Transverse colon (tissue), 4 donors: ENCODE results near the gene TPM1. TPM values are rescaled to one million over a fixed set of nuclear protein-coding genes. Genes with fewer than 3 reads are reported as not detected.

Source experiments
- DNase-seq: peaks from one replicate; pipeline ENCODE4 v3.0.0-alpha.2; 2019
- H3K27ac ChIP-seq, 4 donors: fragments of 200-600 bp; sonication (generic); 2 replicates each; pipeline ENCODE4 v1.5.1; 2016 to 2018; ENCODE audit warnings: inconsistent platforms in 4 of 4
- H3K27me3 ChIP-seq: fragments of 200-600 bp; sonication (generic); 2 replicates; pipeline ENCODE4 v1.5.1; 2017; ENCODE audit warnings: inconsistent platforms
- H3K36me3 ChIP-seq, 4 donors: fragments of 200-600 bp; sonication (generic); 2 replicates each; pipeline ENCODE4 v1.5.1; 2017 to 2019; ENCODE audit warnings: inconsistent platforms in 4 of 4
- H3K4me1 ChIP-seq, 4 donors: fragments of 200-600 bp; sonication (generic); 2 replicates each; pipeline ENCODE4 v1.5.1; 2017 to 2020; ENCODE audit warnings: inconsistent platforms in 4 of 4
- H3K4me3 ChIP-seq, 4 donors: fragments of 200-600 bp; sonication (generic); 1 replicate in 1 of 4; 2 replicates in 3 of 4; pipeline versions ENCODE4 v1.5.1 to v1.6.1; 2017 to 2019; ENCODE audit warnings: inconsistent platforms in 4 of 4
- H3K9me3 ChIP-seq, 2 donors: fragments of 200-600 bp; sonication (generic); 2 replicates each; pipeline ENCODE4 v1.5.1; 2017 to 2019; ENCODE audit warnings: inconsistent platforms in 2 of 2
- CTCF ChIP-seq, 5 experiments: fragments of 200-600 bp in 3 of 5; fragments of 450-650 bp in 2 of 5; sonication (generic) in 3 of 5; IDR thresholded peaks; 1 replicate in 2 of 5; 2 replicates in 3 of 5; pipeline ENCODE4 v1.5.1; 2016 to 2017; ENCODE audit warnings: antibody characterized with exemption in 5 of 5, inconsistent platforms in 3 of 5, mild to moderate bottlenecking in 2 of 5, moderate library complexity in 1 of 5
- EP300 ChIP-seq: sonication (generic); formaldehyde crosslinking; IDR thresholded peaks from one replicate; pipeline ENCODE4 v1.6.1; 2017; ENCODE audit warnings: antibody characterized with exemption, low read depth
- POLR2A ChIP-seq: fragments of 450-650 bp; IDR thresholded peaks from one replicate; pipeline ENCODE4 v1.6.1; 2016; ENCODE audit warnings: antibody characterized with exemption, mild to moderate bottlenecking, moderate library complexity
- POLR2AphosphoS5 ChIP-seq, 3 donors: sonication (generic); formaldehyde crosslinking; IDR thresholded peaks; one replicate each; pipeline ENCODE4 v1.6.1; 2016; ENCODE audit warnings: antibody characterized with exemption in 3 of 3
- whole genome bisulfite sequencing, 2 donors: methylation state at CpG; one replicate each; pipeline ENCODE4 v1.1.5; 2018; ENCODE audit warnings: low coverage in 1 of 2; 5-methylcytosine and 5-hydroxymethylcytosine counted together
- in situ Hi-C, 4 donors: fragments of 200-750 bp; cut with MboI; loops; one replicate each; pipeline versions ENCODE4 v1.15.0 to v1.15.1; 2017; ENCODE audit warnings: low sequenced_read_pairs in 3 of 4, low pct_ligation_motif_present in 1 of 4, low pct_unique_long_range_greater_than_20kb in 1 of 4
- intact Hi-C: fragments of 100-400 bp; cut with DNase I; formaldehyde crosslinking; loops from one replicate; pipeline ENCODE4 v1.15.1; 2023; ENCODE audit warnings: low total_unique reads
- total RNA-seq, 4 donors: library from RNA; depleted of rRNA; stranded (reverse); fragments of >200 nt; gene quantifications; one replicate each; pipeline ENCODE4 v1.1.0, GENCODE V29; 2016

Gene TPM1
- total RNA-seq, 4 donors from 2014 or later = 775 to 2,480 (median 1,140) TPM

GRCh38 chr15:63018639-63019038 lies 23.9 kb upstream of the TPM1 start:
- intact Hi-C loops (no loop called here), in situ Hi-C loops (no loop called here)
- H3K4me3 ChIP-seq = no peak overlapping the region
- no peak for DNase-seq
- H3K4me1 ChIP-seq = no peaks in the 10 kb centered on the region
- no peaks in the 10 kb centered on the region for H3K36me3 ChIP-seq
- 73 to 100% methylated on average over 1 of the region's 1 CpG for WGBS, 2 donors
- H3K27ac ChIP-seq = no peak overlapping the region
- H3K9me3 ChIP-seq = no peaks in the 10 kb centered on the region
- H3K27me3 ChIP-seq = no peaks in the 10 kb centered on the region
- no peak for TF ChIP-seq EP300
- no peak for TF ChIP-seq POLR2AphosphoS5 (IDR thresholded peaks at IDR 0.05)
- TF ChIP-seq CTCF (IDR thresholded peaks at IDR 0.05) = no peak
- TF ChIP-seq POLR2A = no peak

- DNase-seq = no peak
- in situ Hi-C loops (no loop called here), intact Hi-C loops (no loop called here)
- no peak overlapping the region for H3K4me3 ChIP-seq
- no peak overlapping the region for H3K27ac ChIP-seq
- 60% methylated on average over 9 of the region's 9 CpGs; no CpG with 5 or more reads in 1 of the 2 donors for WGBS, 2 donors
- no peak for TF ChIP-seq EP300
- TF ChIP-seq CTCF (IDR thresholded peaks at IDR 0.05) = no peak
- H3K9me3 ChIP-seq = no peaks in the 10 kb centered on the region
- no peaks in the 10 kb centered on the region for H3K4me1 ChIP-seq
- no peaks in the 10 kb centered on the region for H3K27me3 ChIP-seq
- H3K36me3 ChIP-seq = no peaks in the 10 kb centered on the region
These were observed 22.9 kb upstream of the TPM1 start for GRCh38 chr15:63019511-63020109.

- intact Hi-C loops (no loop called here), in situ Hi-C loops (no loop called here)
- Histone ChIP-seq H3K27ac (no peak overlapping the region), H3K4me3 (no peak overlapping the region), H3K4me1 (no peaks in the 10 kb centered on the region), H3K27me3 (no peaks in the 10 kb centered on the region), H3K9me3 (no peaks in the 10 kb centered on the region), H3K36me3 (no peaks in the 10 kb centered on the region)
- WGBS, 2 donors = 42 to 72% methylated on average over 2 to 3 of the region's 3 CpGs
- DNase-seq = no peak
- TF ChIP-seq POLR2A (no peak), EP300 (no peak), POLR2AphosphoS5 (IDR thresholded peaks at IDR 0.05) (no peak)
These were observed 22.4 kb upstream of the TPM1 start for GRCh38 chr15:63020128-63020527.

- Histone ChIP-seq H3K9me3 (no peaks in the 10 kb centered on the region), H3K27ac (no peak overlapping the region), H3K27me3 (no peaks in the 10 kb centered on the region), H3K4me1 (no peaks in the 10 kb centered on the region), H3K36me3 (no peaks in the 10 kb centered on the region), H3K4me3 (no peak overlapping the region)
- intact Hi-C loops = no loop called here
- no peak for TF ChIP-seq POLR2A
- TF ChIP-seq POLR2AphosphoS5 (IDR thresholded peaks at IDR 0.05) = no peak
- TF ChIP-seq CTCF (IDR thresholded peaks at IDR 0.05) = no peak
- no peak for TF ChIP-seq EP300
- DNase-seq = no peak
- in situ Hi-C loops = no loop called here
- 57 to 71% methylated on average over 1 to 7 of the region's 7 CpGs for WGBS, 2 donors
These were observed 21.7 kb upstream of the TPM1 start for GRCh38 chr15:63020759-63021430.
